ENCODE measurements around the gene SLC5A10.

GRCh38 chr17:18964550-18964949 is 12.6 kb downstream of the SLC5A10 start:
- TF ChIP-seq POLR2A (IDR thresholded peaks at IDR 0.05; ENCODE audit: low read depth, low read length) (no peak), TAF1 (IDR thresholded peaks at IDR 0.05; ENCODE audit: borderline replicate concordance, low read depth, low read length) (no peak), POLR2AphosphoS5 (IDR thresholded peaks at IDR 0.05; ENCODE audit: low read depth, low read length) (no peak)
